Tibial artery (tissue), 4 donors: ENCODE measurements around the gene CACNA1I.

Source experiments
- DNase-seq, 2 donors: peaks; one replicate each; pipeline ENCODE4 v3.0.0-alpha.2; 2019
- H3K27ac ChIP-seq, 2 donors: fragments of 200-600 bp; sonication (generic) in 1 of 2; 1 replicate in 1 of 2; 2 replicates in 1 of 2; pipeline ENCODE4 v1.5.1; 2018 to 2019; ENCODE audit warnings: mild to moderate bottlenecking in 1 of 2
- H3K27me3 ChIP-seq, 2 donors: fragments of 200-600 bp; sonication (generic) in 1 of 2; one replicate each; pipeline versions ENCODE4 v1.5.1 to v1.6.0; 2016 to 2019
- H3K36me3 ChIP-seq, 3 donors: fragments of 200-600 bp; sonication (generic) in 2 of 3; one replicate each; pipeline ENCODE4 v1.5.1; 2016 to 2019; ENCODE audit warnings: mild to moderate bottlenecking in 2 of 3
- H3K4me1 ChIP-seq, 4 donors: fragments of 200-600 bp; sonication (generic) in 2 of 4; 1 replicate in 3 of 4; 2 replicates in 1 of 4; pipeline ENCODE4 v1.5.1; 2016 to 2019
- H3K4me3 ChIP-seq, 2 donors: fragments of 200-600 bp; sonication (generic) in 1 of 2; 1 replicate in 1 of 2; 2 replicates in 1 of 2; pipeline ENCODE4 v1.5.1; 2018 to 2019; ENCODE audit warnings: mild to moderate bottlenecking in 2 of 2
- H3K9me3 ChIP-seq, 3 donors: fragments of 200-600 bp; sonication (generic) in 1 of 3; one replicate each; pipeline ENCODE4 v1.5.1; 2016 to 2019
- intact Hi-C: fragments of 100-400 bp; cut with DNase I; formaldehyde crosslinking; loops from one replicate; pipeline ENCODE4 v1.15.0; 2023; ENCODE audit warnings: low total_unique reads
- TF ChIP-seq, protein P1 (sequence below), 2 experiments: fragments of 200-600 bp in 1 of 2; fragments of 450-650 bp in 1 of 2; IDR thresholded peaks; one replicate each; pipeline ENCODE4 v1.5.1; 2017 to 2019; ENCODE audit warnings: antibody characterized with exemption in 2 of 2, mild to moderate bottlenecking in 1 of 2, moderate library complexity in 1 of 2

The CACNA1I gene

DNA sequence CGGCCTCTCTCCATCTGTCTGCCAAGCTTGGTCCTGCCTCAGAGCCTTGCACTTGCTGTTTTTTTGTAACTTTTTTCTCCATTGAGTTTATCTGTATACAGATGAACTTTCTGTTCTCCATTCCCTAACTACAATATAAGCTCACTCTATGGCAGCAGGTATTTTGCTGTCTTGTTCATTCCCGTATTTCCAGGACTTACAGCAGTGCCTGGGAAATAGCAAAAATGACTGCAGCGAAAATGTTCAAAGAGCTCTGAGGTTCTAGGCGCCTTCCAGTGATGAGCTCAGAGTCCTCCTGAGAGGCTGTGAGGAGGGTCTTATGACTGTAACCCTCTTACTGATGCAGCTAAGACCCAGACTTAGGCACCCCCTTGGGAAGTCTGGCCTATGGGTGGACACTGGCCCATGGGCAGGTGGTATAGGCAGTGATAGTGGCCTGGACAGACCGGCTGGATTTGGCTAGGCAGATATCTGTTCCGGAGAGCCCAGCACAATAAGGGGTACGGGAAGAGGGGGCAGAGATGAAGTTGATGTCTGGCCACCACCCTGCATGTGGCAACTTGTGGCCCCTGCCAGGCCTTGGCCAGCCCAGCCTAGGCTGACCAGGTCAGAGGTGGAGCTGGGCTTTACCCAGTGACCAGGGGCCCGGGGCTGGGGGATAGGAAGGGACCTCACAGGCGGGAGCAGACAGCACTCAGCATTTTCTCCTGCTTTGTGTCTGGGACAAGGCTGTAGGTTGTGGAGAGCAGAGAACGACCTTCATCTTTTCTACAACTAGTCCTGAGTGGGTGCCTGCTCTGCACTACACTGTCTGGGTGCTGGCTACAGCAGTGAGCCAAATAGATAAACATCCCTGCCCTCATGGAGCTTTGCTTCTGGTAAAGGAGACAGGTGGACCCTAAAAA, 45.5 kb upstream of the CACNA1I start:
- TF ChIP-seq, protein P1, sequence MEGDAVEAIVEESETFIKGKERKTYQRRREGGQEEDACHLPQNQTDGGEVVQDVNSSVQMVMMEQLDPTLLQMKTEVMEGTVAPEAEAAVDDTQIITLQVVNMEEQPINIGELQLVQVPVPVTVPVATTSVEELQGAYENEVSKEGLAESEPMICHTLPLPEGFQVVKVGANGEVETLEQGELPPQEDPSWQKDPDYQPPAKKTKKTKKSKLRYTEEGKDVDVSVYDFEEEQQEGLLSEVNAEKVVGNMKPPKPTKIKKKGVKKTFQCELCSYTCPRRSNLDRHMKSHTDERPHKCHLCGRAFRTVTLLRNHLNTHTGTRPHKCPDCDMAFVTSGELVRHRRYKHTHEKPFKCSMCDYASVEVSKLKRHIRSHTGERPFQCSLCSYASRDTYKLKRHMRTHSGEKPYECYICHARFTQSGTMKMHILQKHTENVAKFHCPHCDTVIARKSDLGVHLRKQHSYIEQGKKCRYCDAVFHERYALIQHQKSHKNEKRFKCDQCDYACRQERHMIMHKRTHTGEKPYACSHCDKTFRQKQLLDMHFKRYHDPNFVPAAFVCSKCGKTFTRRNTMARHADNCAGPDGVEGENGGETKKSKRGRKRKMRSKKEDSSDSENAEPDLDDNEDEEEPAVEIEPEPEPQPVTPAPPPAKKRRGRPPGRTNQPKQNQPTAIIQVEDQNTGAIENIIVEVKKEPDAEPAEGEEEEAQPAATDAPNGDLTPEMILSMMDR (IDR thresholded peaks at IDR 0.05), result no peak
- peaks cover 14 to 78% (median 59%) of the 10 kb centered on the region in 4 donors for H3K4me1 ChIP-seq
- H3K27ac ChIP-seq, result peak overlapping the region; percentile 57 to 99
- peaks cover 31 to 92% (median 46%) of the 10 kb centered on the region in 3 donors for H3K36me3 ChIP-seq
- intact Hi-C loops, result loop anchor here (5.0 to 10.0 kb wide), 5 partner anchors 33 to 373 kb away; partner anchors contain the start of genes CBX7, RPL3 and TAB1
- H3K27me3 ChIP-seq, result no peaks in the 10 kb centered on the region
- H3K9me3 ChIP-seq, result no peaks in the 10 kb centered on the region
- H3K4me3 ChIP-seq, result no peak overlapping the region
- no peak for DNase-seq

DNA sequence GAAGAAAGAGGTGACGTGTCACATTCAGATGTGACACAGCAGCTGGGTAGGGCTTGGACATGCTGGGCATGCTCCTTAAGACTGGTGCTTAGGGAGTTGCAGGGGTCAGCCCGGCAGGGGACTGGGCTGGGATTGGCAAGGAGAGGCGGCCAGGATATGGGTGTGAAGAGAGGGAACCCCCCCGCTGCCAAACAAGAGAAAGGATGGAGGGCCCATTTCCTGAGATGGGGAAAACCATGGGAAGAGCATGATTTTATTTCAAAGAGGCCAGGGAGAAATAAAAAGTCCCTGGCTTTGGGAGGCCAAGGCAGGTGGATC, 44.9 kb upstream of the CACNA1I start:
- H3K27ac ChIP-seq, result peak overlapping the region; percentile 57 to 99
- H3K4me3 ChIP-seq, result no peak overlapping the region
- peaks cover 14 to 84% (median 65%) of the 10 kb centered on the region in 4 donors for H3K4me1 ChIP-seq
- H3K9me3 ChIP-seq, result no peaks in the 10 kb centered on the region
- DNase-seq, result no peak
- H3K36me3 ChIP-seq, result peaks cover 31 to 94% (median 46%) of the 10 kb centered on the region in 3 donors
- TF ChIP-seq, protein P1 (IDR thresholded peaks at IDR 0.05), result no peak
- intact Hi-C loops, result loop anchor here (5.0 to 10.0 kb wide), 3 partner anchors 33 to 208 kb away; partner anchors contain the start of gene RPL3
- H3K27me3 ChIP-seq, result no peaks in the 10 kb centered on the region

DNA sequence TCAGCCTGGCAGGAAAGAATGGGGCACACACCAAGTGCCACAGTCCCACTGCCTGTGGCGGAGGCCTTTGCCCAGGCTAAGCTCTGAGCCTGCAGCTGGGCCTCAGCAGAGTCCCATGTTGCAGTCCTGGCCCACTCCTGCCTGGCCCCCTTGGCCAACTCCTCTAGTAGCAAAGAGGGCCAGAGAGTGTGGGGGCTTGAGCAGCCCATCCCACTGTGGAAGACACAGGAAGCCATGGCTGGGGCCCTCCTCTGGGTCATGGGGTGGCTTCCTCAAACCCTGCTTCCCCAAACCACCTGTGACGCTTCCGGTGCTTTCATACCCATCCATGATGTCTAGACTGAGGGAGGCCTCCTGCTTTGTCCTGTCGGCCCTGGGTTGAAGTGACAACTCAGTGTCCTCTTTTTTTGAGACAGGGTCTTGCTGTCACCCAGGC, 43.8 kb upstream of the CACNA1I start:
- intact Hi-C loops, result loop anchor here (5.0 to 10.0 kb wide), 3 partner anchors 34 to 209 kb away; partner anchors contain the start of gene RPL3
- TF ChIP-seq, protein P1 (IDR thresholded peaks at IDR 0.05), result no peak
- no peak for DNase-seq
- H3K4me3 ChIP-seq, result no peak overlapping the region
- peaks cover 25 to 89% (median 38%) of the 10 kb centered on the region in 3 donors for H3K36me3 ChIP-seq
- no peaks in the 10 kb centered on the region for H3K9me3 ChIP-seq
- peak overlapping the region in 1 of 2 donors; percentile 46 for H3K27ac ChIP-seq
- no peaks in the 10 kb centered on the region for H3K27me3 ChIP-seq
- H3K4me1 ChIP-seq, result peaks cover 14 to 89% (median 73%) of the 10 kb centered on the region in 4 donors

DNA sequence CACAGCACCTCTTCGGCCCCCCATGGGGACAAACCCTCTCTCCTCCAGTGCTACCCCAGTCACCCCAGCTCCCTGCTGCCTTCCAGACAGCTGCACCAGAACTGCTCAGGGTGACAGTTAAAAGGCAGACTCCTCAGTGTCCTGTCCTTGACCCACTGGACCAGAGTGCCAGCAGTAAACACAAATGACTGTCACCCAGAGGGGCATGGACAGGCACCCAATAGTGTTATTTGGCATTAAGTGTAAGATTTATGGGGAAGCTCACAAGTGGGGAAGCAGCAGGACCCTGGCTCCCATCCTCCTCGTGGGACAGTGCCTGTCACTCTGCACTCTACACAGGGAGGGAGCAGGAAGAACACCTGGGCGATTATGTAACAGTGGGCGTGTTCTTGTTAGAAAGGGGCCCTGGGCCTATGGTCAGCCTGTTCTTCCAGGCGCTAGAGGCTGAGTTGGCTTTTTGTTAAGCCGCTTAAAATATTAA, 43.0 kb upstream of the CACNA1I start:
- Histone ChIP-seq H3K4me3 (no peak overlapping the region), H3K27me3 (no peaks in the 10 kb centered on the region), H3K4me1 (peaks cover 14 to 88% (median 71%) of the 10 kb centered on the region in 4 donors), H3K9me3 (no peaks in the 10 kb centered on the region), H3K36me3 (peaks cover 17 to 81% (median 30%) of the 10 kb centered on the region in 3 donors), H3K27ac (peak overlapping the region; percentile 46 to 47)
- TF ChIP-seq, protein P1 (IDR thresholded peaks at IDR 0.05), result no peak
- intact Hi-C loops, result loop anchor here (5.0 to 10.0 kb wide), 3 partner anchors 35 to 210 kb away; partner anchors contain the start of gene RPL3
- no peak for DNase-seq

DNA sequence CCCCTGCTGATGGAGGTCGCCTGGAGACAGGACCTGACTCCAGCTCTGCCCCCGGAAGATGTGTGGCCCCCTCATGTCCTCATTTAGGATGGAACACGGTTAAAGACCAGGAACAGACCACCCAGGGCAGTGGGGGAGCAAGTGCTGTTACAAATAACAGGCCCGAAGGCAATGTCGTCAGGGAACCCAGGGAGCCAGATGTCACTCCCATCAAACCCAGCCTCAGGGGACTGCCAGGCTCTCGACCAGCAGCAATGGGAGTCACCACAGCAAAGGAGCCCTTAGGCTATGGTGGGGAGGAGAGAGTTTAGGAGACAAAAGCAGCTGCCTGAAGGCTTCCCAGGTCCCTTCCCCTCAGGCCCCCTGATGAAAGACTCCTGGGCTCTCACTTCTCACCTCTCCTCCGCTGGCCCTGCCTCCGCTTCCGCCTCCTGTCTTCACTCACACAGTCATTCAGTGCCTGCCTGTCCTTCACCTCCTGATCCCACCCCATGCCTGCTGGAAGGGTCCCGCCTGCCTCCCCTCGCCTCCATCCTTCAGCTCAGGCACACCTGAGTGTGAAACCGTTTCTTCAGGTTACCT, 42.4 kb upstream of the CACNA1I start:
- Histone ChIP-seq H3K27me3 (no peaks in the 10 kb centered on the region), H3K27ac (peak overlapping the region; percentile 46 to 47), H3K36me3 (peaks cover 14 to 74% (median 24%) of the 10 kb centered on the region in 3 donors), H3K4me1 (peaks cover 9 to 81% (median 66%) of the 10 kb centered on the region in 4 donors), H3K4me3 (peak overlapping the region in 1 of 2 donors; percentile 19), H3K9me3 (no peaks in the 10 kb centered on the region)
- no peak for DNase-seq
- TF ChIP-seq, protein P1 (IDR thresholded peaks at IDR 0.05), result no peak
- intact Hi-C loops, result loop anchor here (5.0 to 10.0 kb wide), 3 partner anchors 36 to 211 kb away; partner anchors contain the start of gene RPL3
